ENCODE data around the gene PCDH9. TPM values are rescaled to one million over a fixed set of nuclear protein-coding genes. Genes with fewer than 3 reads are reported as not detected.

Gene PCDH9
- total and polyA plus RNA-seq, 2 experiments from 2014 or later = 0.31 to 0.52 TPM

DNA sequence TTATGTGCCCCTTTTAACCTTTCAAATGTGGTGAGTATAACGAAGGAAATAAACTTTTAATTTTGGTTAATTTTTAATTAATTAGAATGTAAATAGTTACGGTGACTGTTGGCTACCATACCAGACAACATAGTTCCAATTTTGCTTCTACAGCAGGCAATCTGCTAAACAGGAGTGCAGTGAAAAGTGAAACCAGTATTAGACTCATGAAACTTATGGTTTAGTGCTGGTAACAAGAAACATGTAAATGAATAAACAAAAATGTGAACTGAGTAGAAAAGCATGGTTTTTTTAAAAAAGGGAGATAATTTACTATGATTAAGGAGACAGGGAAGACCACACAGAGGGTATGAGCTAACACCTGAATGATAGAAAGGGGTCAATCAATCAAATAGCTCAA is 478.4 kb downstream of the PCDH9 start (continued):
- TF ChIP-seq, protein P1, sequence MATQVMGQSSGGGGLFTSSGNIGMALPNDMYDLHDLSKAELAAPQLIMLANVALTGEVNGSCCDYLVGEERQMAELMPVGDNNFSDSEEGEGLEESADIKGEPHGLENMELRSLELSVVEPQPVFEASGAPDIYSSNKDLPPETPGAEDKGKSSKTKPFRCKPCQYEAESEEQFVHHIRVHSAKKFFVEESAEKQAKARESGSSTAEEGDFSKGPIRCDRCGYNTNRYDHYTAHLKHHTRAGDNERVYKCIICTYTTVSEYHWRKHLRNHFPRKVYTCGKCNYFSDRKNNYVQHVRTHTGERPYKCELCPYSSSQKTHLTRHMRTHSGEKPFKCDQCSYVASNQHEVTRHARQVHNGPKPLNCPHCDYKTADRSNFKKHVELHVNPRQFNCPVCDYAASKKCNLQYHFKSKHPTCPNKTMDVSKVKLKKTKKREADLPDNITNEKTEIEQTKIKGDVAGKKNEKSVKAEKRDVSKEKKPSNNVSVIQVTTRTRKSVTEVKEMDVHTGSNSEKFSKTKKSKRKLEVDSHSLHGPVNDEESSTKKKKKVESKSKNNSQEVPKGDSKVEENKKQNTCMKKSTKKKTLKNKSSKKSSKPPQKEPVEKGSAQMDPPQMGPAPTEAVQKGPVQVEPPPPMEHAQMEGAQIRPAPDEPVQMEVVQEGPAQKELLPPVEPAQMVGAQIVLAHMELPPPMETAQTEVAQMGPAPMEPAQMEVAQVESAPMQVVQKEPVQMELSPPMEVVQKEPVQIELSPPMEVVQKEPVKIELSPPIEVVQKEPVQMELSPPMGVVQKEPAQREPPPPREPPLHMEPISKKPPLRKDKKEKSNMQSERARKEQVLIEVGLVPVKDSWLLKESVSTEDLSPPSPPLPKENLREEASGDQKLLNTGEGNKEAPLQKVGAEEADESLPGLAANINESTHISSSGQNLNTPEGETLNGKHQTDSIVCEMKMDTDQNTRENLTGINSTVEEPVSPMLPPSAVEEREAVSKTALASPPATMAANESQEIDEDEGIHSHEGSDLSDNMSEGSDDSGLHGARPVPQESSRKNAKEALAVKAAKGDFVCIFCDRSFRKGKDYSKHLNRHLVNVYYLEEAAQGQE (IDR thresholded peaks at IDR 0.05; ENCODE audit: unreplicated experiment) = no peak
- no peak for TF ChIP-seq EZH2 (IDR thresholded peaks at IDR 0.05; ENCODE audit: low read depth, unreplicated experiment)

DNA sequence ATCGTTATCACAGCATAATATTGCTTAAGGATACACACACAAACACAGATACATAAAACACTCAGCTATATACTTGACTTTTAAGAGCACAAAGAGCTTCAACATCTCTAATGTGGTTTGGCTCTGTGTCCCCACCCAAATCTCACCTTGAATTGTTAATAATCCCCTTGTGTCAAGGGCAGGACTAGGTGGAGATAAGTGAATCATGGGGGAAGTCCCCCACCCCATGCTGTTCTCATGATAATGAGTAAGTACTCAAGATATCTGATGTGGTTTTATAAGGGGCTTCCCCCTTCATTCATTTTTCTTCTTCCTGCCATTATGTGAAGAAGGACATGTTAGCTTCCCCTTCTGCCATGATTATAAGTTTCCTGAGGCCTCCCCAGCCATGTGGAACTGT is 481.4 kb downstream of the PCDH9 start:
- no peaks in the 10 kb centered on the region for H3K4me1 ChIP-seq (ENCODE audit: insufficient read depth)
- no peaks in the 10 kb centered on the region for H3K9me3 Mint-ChIP-seq
- no peaks in the 10 kb centered on the region for H3F3A ChIP-seq (replicated peaks; ENCODE audit: low read depth)
- no peaks in the 10 kb centered on the region for H3K36me3 ChIP-seq (ENCODE audit: insufficient read depth)
- H3K27me3 ChIP-seq (ENCODE audit: insufficient read depth) = no peaks in the 10 kb centered on the region
- no peaks in the 10 kb centered on the region for H3K9me2 ChIP-seq (ENCODE audit: insufficient read depth)
- no peaks in the 10 kb centered on the region for H3K36me3 Mint-ChIP-seq (ENCODE audit: low read depth)
- H3K4me2 ChIP-seq = no peak overlapping the region
- DNase-seq (ENCODE audit: low spot score) = no peak
- no peaks in the 10 kb centered on the region for H3K4me1 Mint-ChIP-seq
- no peaks in the 10 kb centered on the region for H4K20me1 ChIP-seq (replicated peaks; ENCODE audit: insufficient read depth)
- H2AFZ ChIP-seq = no peak overlapping the region
- no peak overlapping the region for H3K4me3 ChIP-seq
- H3K27ac ChIP-seq (ENCODE audit: low read depth) = no peak overlapping the region
- no peak overlapping the region for H3K4me3 Mint-ChIP-seq
- ATAC-seq = no peak
- no peak overlapping the region for H3K27ac Mint-ChIP-seq
- no peaks in the 10 kb centered on the region for H3K79me2 ChIP-seq (replicated peaks; ENCODE audit: insufficient read depth)
- no peak for TF ChIP-seq CREB1 (CRISPR knock-in tag; IDR thresholded peaks at IDR 0.05; ENCODE audit: low read depth)
- H3K27me3 Mint-ChIP-seq (ENCODE audit: insufficient read depth, low read depth, poor library complexity) = no peaks in the 10 kb centered on the region

DNA sequence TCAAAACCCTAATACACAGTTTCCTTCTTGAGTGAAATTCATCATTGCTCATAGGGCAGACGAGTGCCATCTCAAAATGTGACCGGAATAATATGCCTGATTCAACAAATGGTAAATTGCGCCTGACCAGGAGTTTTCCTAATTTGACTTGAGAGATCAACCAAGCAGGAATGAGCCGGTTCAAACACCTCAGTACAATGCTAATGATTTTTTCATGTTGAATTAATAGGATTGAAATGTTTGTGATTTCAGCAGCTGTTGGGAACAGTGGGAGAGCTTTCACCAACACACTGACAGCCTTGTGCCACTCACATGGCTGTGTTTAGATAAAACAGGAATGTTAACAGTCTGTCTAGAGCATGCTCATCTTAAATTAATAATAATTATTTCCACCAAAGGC is 484.8 kb downstream of the PCDH9 start:
- Histone ChIP-seq H3K4me3 (no peak overlapping the region), H3F3A (replicated peaks; ENCODE audit: low read depth) (no peaks in the 10 kb centered on the region), H3K4me2 (no peak overlapping the region), H3K27me3 (ENCODE audit: insufficient read depth) (no peaks in the 10 kb centered on the region), H3K79me2 (replicated peaks; ENCODE audit: insufficient read depth) (no peaks in the 10 kb centered on the region), H4K20me1 (replicated peaks; ENCODE audit: insufficient read depth) (no peaks in the 10 kb centered on the region), H3K9me2 (ENCODE audit: insufficient read depth) (no peaks in the 10 kb centered on the region), H2AFZ (no peak overlapping the region), H3K27ac (ENCODE audit: low read depth) (no peak overlapping the region), H3K4me1 (ENCODE audit: insufficient read depth) (no peaks in the 10 kb centered on the region), H3K36me3 (ENCODE audit: insufficient read depth) (no peaks in the 10 kb centered on the region)
- no peaks in the 10 kb centered on the region for H3K9me3 Mint-ChIP-seq
- no peaks in the 10 kb centered on the region for H3K27me3 Mint-ChIP-seq (ENCODE audit: insufficient read depth, low read depth, poor library complexity)
- DNase-seq (ENCODE audit: low spot score) (no peak), ATAC-seq (no peak)
- no peak overlapping the region for H3K27ac Mint-ChIP-seq
- H3K36me3 Mint-ChIP-seq (ENCODE audit: low read depth) = no peaks in the 10 kb centered on the region
- H3K4me1 Mint-ChIP-seq = no peaks in the 10 kb centered on the region
- H3K4me3 Mint-ChIP-seq = no peak overlapping the region
- no peak for TF ChIP-seq STAT1 (IDR thresholded peaks at IDR 0.05; ENCODE audit: unreplicated experiment)
- no peak for TF ChIP-seq ZNF114 (CRISPR knock-in tag; IDR thresholded peaks at IDR 0.05)
- no peak for TF ChIP-seq JUNB (IDR thresholded peaks at IDR 0.05; ENCODE audit: unreplicated experiment)
- no peak for TF ChIP-seq CREB1 (CRISPR knock-in tag; IDR thresholded peaks at IDR 0.05; ENCODE audit: low read depth)
- TF ChIP-seq, protein P2, sequence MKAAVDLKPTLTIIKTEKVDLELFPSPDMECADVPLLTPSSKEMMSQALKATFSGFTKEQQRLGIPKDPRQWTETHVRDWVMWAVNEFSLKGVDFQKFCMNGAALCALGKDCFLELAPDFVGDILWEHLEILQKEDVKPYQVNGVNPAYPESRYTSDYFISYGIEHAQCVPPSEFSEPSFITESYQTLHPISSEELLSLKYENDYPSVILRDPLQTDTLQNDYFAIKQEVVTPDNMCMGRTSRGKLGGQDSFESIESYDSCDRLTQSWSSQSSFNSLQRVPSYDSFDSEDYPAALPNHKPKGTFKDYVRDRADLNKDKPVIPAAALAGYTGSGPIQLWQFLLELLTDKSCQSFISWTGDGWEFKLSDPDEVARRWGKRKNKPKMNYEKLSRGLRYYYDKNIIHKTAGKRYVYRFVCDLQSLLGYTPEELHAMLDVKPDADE (IDR thresholded peaks at IDR 0.05) = no peak
- TF ChIP-seq NANOG (IDR thresholded peaks at IDR 0.05; ENCODE audit: borderline replicate concordance) = no peak
- no peak for TF ChIP-seq ZNF331 (CRISPR knock-in tag; IDR thresholded peaks at IDR 0.05; ENCODE audit: low read depth)
- TF ChIP-seq EZH2 (IDR thresholded peaks at IDR 0.05; ENCODE audit: low read depth, unreplicated experiment) = no peak
- TF ChIP-seq EZH2phosphoT487 (IDR thresholded peaks at IDR 0.05; ENCODE audit: unreplicated experiment) = no peak
- TF ChIP-seq, protein P3, sequence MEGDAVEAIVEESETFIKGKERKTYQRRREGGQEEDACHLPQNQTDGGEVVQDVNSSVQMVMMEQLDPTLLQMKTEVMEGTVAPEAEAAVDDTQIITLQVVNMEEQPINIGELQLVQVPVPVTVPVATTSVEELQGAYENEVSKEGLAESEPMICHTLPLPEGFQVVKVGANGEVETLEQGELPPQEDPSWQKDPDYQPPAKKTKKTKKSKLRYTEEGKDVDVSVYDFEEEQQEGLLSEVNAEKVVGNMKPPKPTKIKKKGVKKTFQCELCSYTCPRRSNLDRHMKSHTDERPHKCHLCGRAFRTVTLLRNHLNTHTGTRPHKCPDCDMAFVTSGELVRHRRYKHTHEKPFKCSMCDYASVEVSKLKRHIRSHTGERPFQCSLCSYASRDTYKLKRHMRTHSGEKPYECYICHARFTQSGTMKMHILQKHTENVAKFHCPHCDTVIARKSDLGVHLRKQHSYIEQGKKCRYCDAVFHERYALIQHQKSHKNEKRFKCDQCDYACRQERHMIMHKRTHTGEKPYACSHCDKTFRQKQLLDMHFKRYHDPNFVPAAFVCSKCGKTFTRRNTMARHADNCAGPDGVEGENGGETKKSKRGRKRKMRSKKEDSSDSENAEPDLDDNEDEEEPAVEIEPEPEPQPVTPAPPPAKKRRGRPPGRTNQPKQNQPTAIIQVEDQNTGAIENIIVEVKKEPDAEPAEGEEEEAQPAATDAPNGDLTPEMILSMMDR (conservative IDR thresholded peaks at IDR 0.05; ENCODE audit: low read depth in 2 of 2) = no peak
- no peak for TF ChIP-seq POLR2AphosphoS5 (IDR thresholded peaks at IDR 0.05; ENCODE audit: low read depth)

All from GM23338 (cell line).